CD4-positive, alpha-beta T cell treated with Interleukin-4 for 1 hour (primary cell): ENCODE results near the gene CENPO.

Experiments used
- DNase-seq, 2 donors: peaks; one replicate each; pipeline ENCODE4 v3.0.0-alpha.2; 2020 to 2022

The CENPO gene

DNA sequence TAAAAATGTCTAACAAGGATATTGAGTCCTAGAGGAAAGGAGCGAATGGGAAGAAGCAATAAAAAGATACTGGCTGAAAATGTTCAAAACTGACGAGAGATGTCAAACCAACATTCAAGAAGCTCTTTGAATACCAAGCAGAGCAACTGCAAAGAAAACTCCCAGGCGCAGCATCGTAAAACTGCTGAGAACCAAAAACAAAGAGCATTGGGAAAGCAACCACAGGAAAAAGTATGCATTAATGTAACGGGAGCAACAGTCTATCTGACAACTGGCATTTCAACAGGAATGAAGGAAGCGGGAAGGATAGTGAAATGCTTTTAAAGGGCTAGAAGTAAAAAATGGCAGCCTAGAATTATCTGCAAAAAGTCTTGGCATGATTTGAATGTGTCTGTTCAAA lies 73.7 kb downstream of the CENPO start:
- DNase-seq: no peak

DNA sequence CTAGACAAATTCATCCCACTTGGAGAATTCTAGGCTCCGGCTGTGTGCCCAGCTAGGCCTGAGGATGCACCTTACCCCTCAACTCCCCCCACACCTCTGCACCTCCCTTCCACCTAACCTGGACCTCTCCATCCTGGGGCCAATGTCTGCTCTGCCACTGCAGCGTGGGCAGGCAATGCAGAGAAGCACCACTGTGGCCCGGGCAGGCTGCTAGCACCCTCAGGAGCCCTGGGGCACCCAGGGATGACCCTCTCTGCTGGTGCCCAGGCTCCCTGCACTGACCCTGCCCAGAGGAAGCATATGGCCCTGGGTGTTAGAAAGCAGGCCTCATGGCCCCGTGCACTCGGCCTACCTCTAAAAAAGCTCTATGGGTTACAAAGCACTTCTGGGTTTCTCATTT lies 77.2 kb downstream of the CENPO start:
- no peak for DNase-seq

DNA sequence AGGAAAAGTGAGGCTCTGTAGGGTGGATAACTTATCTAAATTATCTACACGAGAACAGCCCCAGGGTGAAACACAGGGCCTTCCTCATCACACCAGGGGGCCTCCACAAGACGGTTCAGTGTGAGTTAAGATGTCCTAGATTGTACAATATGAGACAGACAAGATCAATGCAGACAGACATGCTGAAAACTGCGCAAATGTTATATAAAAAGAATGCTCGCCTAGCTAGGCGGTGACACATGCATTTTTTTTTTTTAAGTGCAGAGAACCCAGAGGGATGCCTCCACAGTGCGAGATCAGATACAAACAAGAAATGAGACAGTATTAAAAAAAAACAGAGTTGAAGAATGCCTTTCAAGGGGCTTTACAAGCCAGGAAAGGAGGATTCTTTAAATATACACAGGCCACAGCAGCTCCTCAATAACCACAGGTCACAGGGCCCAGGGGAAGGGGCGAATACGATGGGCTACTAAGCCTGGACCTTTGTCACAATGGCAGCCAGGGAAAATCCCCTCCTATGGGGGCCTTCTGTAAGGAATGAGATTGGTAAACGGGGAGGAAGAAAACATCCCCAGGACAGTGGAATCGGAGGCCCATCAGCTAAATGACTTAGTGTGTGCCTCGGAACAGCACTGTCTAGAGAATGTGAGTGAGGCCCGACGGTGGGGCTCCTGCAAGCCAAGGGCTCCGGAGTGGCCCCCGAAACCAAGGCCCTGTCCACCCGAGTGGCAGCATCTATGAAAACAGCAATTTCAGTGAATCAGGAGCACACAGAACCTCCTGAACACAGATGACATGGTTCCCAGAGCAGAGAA lies 77.9 kb downstream of the CENPO start:
- no peak for DNase-seq

DNA sequence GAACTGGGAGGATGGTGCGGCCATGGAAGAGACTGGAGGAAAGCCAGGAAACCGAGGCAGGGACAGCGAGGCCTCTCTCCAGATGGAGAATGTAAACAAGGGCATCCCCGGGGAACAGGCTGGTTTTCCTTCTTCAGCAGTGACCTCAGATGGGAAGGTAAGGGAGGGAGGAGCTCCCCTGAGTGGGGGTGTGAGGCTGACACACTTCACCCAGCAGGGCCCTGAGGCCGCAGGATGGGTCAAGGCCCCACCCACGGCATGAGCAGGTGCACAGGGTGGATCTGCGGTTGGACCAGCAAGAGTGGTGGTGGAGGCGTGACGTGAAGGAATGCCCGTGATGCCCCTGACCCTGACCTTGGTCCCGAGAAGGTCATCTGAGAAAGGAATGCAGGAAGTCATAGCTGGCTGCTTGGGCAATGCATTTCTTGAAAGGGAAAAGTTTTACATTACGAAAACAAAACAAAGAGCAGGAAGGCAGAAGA lies 78.7 kb downstream of the CENPO start:
- no peak for DNase-seq
